Stimulated activated CD8-positive, alpha-beta memory T cell treated with anti-CD3 and anti-CD28 coated beads, Interleukin-12 subunit alpha, Interleukin-12 subunit beta, amount 100 ng/mL, for 24 hours (primary cell): ENCODE data around the gene MXD1.
"Not testable (repeated sequence)": the region's sequence is repeated elsewhere in the genome, so short reads cannot be mapped to it uniquely, and the experiment has no call there.

Source experiments
- DNase-seq: peaks from one replicate; pipeline ENCODE4 v3.0.0-alpha.2; 2020; ENCODE audit errors: extremely low read depth

The MXD1 gene

GRCh38 chr2:69914950-69915945 is at the start of gene MXD1:
MXD1 (plus strand) TSS chr2:69915109; CDS start chr2:69915331, 222 bp downstream.
- DNase-seq: peak; percentile 100

- DNase-seq: no peak
These were observed 26.5 kb upstream of the MXD1 start for GRCh38 chr2:69888451-69888850.

- no peak for DNase-seq
These were observed 25.6 kb upstream of the MXD1 start for GRCh38 chr2:69889302-69889701.

- no peak for DNase-seq
These were observed 24.0 kb upstream of the MXD1 start for GRCh38 chr2:69890881-69891280.

- not testable (repeated sequence) for DNase-seq
These were observed 22.0 kb upstream of the MXD1 start for GRCh38 chr2:69892838-69893424.

- DNase-seq: no peak
These were observed 21.0 kb upstream of the MXD1 start, which contains the start of gene SNRNP27 for GRCh38 chr2:69893684-69894551. SNRNP27 (plus strand) TSS chr2:69893956; CDS start chr2:69893985, 29 bp downstream.

GRCh38 chr2:69894737-69895136 is 20.2 kb upstream of the MXD1 start:
- DNase-seq: not testable (repeated sequence)

- no peak for DNase-seq
These were observed 12.5 kb upstream of the MXD1 start for GRCh38 chr2:69902213-69902922.

- DNase-seq: no peak
These were observed 7.7 kb upstream of the MXD1 start for GRCh38 chr2:69907216-69907615.

GRCh38 chr2:69911985-69912563 is 2.8 kb upstream of the MXD1 start:
- no peak for DNase-seq

GRCh38 chr2:69914164-69914949 is 552 bp upstream of the MXD1 start:
- DNase-seq: no peak

- DNase-seq: no peak
These were observed 1.2 kb downstream of the MXD1 start for GRCh38 chr2:69916106-69916505.

- DNase-seq: no peak
These were observed 2.9 kb downstream of the MXD1 start for GRCh38 chr2:69917852-69918251.

GRCh38 chr2:69918401-69918800 is 3.5 kb downstream of the MXD1 start:
- DNase-seq: no peak

GRCh38 chr2:69923116-69923515 is 8.2 kb downstream of the MXD1 start:
- DNase-seq: no peak

GRCh38 chr2:69926849-69927515 is 12.1 kb downstream of the MXD1 start:
- DNase-seq: no peak

- DNase-seq: no peak
These were observed 17.1 kb downstream of the MXD1 start for GRCh38 chr2:69931832-69932595.

- DNase-seq: no peak
These were observed 17.6 kb downstream of the MXD1 start for GRCh38 chr2:69932596-69932922.

GRCh38 chr2:69933254-69933828 is 18.4 kb downstream of the MXD1 start:
- no peak for DNase-seq
